ENCODE results near the gene CC2D2A. TPM values are rescaled to one million over a fixed set of nuclear protein-coding genes. Genes with fewer than 3 reads are reported as not detected.

Gene CC2D2A
- total RNA-seq, 2 donors from 2014 or later: 3.6 to 4.9 TPM

- Histone ChIP-seq H3K9me3 (no peaks in the 10 kb centered on the region), H3K36me3 (replicated peaks in 1 of 2; ENCODE audit: insufficient read depth in 1 of 2, low read depth in 2 of 2) (peaks cover 0 to 5% of the 10 kb centered on the region in 2 donors), H3K4me3 (no peak overlapping the region), H3K4me1 (no peaks in the 10 kb centered on the region), H3K27ac (no peak overlapping the region), H3K27me3 (no peaks in the 10 kb centered on the region)
- DNase-seq (no peak), ATAC-seq (no peak)
- 88 to 89% methylated on average over 6 of the region's 6 CpGs for WGBS, 2 donors
- intact Hi-C loops (cut with DNase I): no loop called here
- TF ChIP-seq, protein P1, sequence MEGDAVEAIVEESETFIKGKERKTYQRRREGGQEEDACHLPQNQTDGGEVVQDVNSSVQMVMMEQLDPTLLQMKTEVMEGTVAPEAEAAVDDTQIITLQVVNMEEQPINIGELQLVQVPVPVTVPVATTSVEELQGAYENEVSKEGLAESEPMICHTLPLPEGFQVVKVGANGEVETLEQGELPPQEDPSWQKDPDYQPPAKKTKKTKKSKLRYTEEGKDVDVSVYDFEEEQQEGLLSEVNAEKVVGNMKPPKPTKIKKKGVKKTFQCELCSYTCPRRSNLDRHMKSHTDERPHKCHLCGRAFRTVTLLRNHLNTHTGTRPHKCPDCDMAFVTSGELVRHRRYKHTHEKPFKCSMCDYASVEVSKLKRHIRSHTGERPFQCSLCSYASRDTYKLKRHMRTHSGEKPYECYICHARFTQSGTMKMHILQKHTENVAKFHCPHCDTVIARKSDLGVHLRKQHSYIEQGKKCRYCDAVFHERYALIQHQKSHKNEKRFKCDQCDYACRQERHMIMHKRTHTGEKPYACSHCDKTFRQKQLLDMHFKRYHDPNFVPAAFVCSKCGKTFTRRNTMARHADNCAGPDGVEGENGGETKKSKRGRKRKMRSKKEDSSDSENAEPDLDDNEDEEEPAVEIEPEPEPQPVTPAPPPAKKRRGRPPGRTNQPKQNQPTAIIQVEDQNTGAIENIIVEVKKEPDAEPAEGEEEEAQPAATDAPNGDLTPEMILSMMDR (IDR thresholded peaks at IDR 0.05): no peak
- TF ChIP-seq POLR2A (IDR thresholded peaks at IDR 0.05): no peak
These were observed 168.7 kb downstream of the CC2D2A start for GRCh38 chr4:15638418-15638817.

DNA sequence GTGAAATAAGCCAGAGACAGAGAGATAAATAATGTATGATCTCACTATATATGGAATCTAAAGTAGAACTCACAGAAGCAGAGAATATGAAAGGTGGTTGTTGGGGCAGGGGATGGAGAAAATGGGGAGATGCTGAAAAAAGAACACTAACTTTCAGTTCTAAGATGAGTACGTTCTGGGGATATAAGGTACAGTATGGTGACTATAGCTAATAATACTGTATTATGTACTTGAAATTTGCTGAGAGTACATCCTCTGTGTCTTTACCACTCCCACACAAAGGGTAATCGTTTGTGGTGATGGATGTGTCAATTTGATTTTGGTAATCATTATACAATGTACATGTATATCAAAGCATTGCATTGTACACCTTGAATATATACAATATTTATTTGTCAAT, 178.9 kb downstream of the CC2D2A start:
- Histone ChIP-seq H3K9me3 (no peaks in the 10 kb centered on the region), H3K4me1 (peaks cover 50% of the 10 kb centered on the region), H3K4me3 (no peak overlapping the region), H3K36me3 (replicated peaks in 1 of 2; ENCODE audit: insufficient read depth in 1 of 2, low read depth in 2 of 2) (no peaks in the 10 kb centered on the region), H3K27me3 (no peaks in the 10 kb centered on the region), H3K27ac (no peak overlapping the region)
- TF ChIP-seq, protein P1 (IDR thresholded peaks at IDR 0.05): no peak
- TF ChIP-seq POLR2A (IDR thresholded peaks at IDR 0.05): no peak
- no peak for DNase-seq
- WGBS, 2 donors: 47 to 53% methylated on average over 2 of the region's 2 CpGs
- no peak for ATAC-seq
- intact Hi-C loops (cut with DNase I): no loop called here

GRCh38 chr4:15649914-15650545, 180.3 kb downstream of the CC2D2A start:
- TF ChIP-seq, protein P1 (IDR thresholded peaks at IDR 0.05): peak; percentile 39 to 71 (median 57)
- no peak for TF ChIP-seq POLR2A (IDR thresholded peaks at IDR 0.05)
- no peaks in the 10 kb centered on the region for H3K9me3 ChIP-seq
- H3K27ac ChIP-seq: peak overlapping the region in 1 of 4 donors; percentile 37
- 8 to 9% methylated on average over 5 of the region's 5 CpGs for WGBS, 2 donors
- peaks cover 57% of the 10 kb centered on the region for H3K4me1 ChIP-seq
- intact Hi-C loops (cut with DNase I): no loop called here
- ATAC-seq (peak; percentile 41), DNase-seq (peak; percentile 31 to 51 (median 37))
- H3K36me3 ChIP-seq (replicated peaks in 1 of 2; ENCODE audit: insufficient read depth in 1 of 2, low read depth in 2 of 2): no peaks in the 10 kb centered on the region
- H3K27me3 ChIP-seq: no peaks in the 10 kb centered on the region
- H3K4me3 ChIP-seq: no peak overlapping the region

Small RNA genes within 50 kb of the gene (small RNA-seq; reads per million reads assigned to genes)
- gene AC007016.1: not detected

Other genes starting within 250 kb of the CC2D2A start
- gene C1QTNF7, start 41.8 kb upstream of the CC2D2A start, total RNA-seq: 10 to 100 TPM in 1 of 2 donors, 1 to 10 TPM in 1; 4.4 to 13.8 TPM
- 10 to 100 TPM; 52.4 to 56.0 TPM for gene FBXL5, start 185.5 kb downstream of the CC2D2A start, total RNA-seq
- gene FAM200B, start 211.9 kb downstream of the CC2D2A start, total RNA-seq: 10 to 100 TPM; 15.6 to 20.8 TPM
- 1 to 10 TPM in 1 of 2 donors, under 1 TPM in 1; 0.99 to 1.6 TPM for gene BST1, start 233.2 kb downstream of the CC2D2A start, total RNA-seq